Ureter (tissue), 1 donor: ENCODE data around the gene AHDC1. TPM values are rescaled to one million over a fixed set of nuclear protein-coding genes. Genes with fewer than 3 reads are reported as not detected.
A peak's percentile ranks its signal among the peaks of the same experiment; 100 is the strongest.
"Not testable (repeated sequence)": the region's sequence is repeated elsewhere in the genome, so short reads cannot be mapped to it uniquely, and the experiment has no call there.

Source experiments
- DNase-seq: peaks from one replicate; pipeline ENCODE4 v3.0.0-alpha.2; 2020; ENCODE audit warnings: low spot score
- total RNA-seq: library from RNA; stranded (reverse); gene quantifications from one replicate; pipeline ENCODE4 v1.2.4, GENCODE V29; 2023
- donor health status: DM: yes; HTN: yes; CAD: no.

The AHDC1 gene
- total RNA-seq, 1 donor from 2014 or later: 27.3 TPM

DNA sequence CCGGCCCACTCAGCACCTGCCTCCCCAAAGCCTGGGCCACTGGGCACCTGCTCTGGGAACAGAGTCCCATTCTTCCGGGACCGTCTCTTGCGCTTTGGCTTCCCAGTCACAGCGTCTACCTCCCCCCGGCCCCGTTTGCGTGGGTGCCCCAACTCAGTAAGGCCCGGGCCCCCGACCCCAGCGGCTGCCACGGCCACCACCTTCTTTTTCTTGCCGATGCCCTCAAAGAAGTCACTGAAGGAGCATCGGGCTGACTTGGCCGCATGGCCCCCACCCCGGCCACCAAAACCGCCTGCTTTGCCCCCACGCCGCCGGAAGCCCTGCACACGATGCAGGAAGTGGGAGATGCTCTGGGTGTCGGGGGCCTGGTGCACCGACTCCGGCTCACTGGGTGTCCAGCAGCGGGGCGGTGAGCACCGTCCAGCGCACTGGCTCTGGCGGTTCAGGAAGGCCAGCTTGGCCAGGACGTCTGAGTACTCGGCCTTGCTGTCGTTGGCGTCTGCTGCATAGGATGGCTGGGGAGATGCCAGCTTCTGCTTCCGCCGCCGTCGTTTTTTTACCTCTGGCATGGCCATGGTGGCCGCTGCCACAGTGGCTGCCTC lies 54.0 kb downstream of the AHDC1 start:
- DNase-seq: no peak

DNA sequence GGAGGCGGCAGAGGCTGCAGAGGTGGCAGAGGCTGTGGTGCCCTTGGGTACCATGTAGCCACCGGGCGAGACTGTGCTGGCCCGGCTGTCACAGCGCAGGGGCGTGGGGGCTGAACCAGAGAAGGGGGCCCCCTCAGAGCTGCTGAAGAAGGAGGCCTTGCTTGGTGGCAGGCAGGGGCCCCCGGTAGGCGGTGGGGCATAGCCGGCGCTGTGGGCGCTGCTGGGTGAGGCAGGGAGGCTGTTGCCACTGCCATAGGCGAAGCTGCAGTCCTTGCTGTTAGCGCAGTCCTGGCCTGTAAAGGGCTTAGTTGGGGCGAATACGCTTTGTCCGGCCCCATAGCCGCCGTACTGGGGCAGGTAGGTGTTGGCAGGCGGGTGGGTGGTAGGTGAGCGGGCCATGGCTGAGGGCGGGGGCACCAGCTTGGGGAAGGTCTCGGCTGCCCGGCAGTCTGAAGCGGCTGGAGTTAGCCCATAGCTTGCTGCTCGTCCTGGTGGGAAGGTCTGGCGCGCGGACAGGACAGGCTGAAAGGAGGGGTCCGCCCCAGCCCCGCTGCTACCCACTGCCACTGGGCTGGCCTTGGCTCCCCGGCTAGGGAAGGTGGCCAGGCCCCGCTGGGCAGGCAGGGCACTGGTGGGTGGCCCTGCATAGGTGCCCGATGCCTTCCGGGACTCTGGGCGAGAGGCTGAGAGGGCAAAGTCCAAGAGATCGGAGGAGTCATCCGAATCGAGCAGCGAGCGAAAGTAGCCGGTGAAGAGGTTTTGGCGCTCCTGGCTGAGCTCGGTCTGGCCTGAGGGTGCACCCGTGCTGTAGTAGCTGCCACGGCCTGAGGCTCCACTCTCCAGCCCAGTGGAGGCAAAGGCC lies 54.9 kb downstream of the AHDC1 start:
- no peak for DNase-seq

DNA sequence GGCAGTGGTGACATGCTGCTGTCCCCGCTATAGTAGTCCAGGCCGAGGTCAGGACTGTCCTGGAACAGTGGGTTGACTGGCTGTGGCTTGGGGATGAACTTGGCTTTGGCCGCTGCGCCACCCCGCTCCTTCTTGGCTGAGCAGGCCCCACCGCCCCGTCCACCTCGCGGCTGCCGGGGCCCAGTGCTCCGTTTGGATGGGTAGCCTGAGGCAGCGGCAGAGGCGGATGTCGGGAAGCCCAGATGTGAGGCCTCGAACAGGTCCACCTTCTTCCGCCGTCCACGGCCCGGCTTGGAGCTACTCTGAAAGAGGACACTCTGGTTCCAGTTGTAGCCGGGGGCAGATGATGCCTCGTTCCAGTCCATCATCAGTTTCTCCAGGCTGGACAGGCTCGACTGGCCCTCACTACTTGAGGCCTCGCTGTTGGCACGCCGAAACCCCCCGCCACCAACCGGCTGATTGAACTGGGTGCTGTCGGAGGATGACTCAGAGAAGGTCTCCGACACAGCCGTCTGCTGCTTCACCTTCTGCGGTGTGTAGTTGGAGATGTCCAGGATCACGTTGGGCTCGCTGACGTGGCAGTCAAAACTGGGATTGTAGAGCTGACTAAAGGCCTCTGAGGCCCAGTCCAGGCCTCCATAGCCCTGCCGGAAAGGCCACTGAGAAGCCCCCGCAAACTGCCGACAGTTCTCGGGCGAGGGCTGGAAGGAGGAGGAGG lies 55.6 kb downstream of the AHDC1 start:
- no peak for DNase-seq

DNA sequence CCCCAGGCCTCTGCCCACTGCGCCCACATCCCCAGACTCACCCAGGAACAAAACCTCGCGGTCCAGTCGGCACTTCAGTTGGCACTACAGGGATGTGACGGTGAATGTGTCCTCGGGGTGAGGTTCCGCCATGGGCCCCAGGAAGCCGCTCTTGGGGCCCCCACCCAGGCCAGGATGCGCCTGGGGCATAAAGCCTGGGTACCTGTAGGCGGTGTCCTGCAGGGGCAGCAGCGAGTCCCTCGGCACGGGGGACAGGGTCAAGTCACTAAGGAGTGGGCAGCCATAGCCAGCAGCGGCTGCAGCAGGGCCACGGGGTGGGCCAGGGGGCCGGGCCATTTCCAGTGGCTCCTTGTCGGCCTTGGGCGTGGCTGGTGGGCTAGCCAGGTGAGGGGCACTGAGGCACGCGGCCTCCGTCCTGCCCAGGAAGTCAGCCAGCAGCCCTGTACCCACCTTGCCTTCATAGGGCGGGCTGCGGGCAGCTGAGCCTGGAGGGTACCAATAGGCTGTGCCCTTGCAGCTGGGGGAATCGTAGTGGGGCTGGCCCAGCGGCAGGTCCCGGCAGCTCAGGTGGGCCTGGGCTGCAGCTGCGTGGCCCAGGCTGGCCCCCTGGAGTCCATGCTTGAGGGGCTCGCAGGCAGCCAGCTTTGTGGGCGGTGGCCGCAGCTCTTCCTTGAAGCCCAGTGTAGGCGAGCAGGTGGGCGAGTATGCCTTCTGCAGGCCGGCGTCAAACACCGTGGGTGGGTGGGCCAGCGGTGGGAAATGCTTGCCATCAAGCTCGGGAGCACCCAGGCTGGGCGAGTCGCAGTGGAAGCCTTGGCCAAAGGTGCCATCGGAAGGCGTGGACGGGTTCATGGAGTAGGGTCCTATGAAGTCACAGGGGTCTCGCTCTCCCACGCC lies 56.5 kb downstream of the AHDC1 start:
- DNase-seq: no peak

DNA sequence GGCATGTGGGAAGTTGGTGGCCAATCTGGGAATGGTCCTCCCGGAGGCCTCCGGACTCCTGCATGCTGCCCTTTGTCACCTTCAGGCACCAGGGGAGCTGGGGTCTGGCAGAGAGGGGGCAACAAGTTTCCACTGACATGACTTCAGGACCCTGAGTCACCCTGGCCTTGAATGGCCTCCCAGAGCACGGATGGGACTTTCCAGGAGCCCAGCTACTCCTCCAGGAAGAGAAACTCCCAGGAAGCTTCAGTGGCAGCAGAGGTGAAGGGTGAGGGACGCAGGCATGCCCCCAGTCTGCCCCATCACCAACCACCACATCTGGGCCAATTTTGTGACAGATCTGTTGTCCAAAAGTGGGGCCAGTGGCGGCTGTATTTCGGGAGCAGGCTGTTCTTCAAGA lies 58.1 kb downstream of the AHDC1 start:
- no peak for DNase-seq

- no peak for DNase-seq
Observed at GRCh38 chr1:27545271-27545670, 58.7 kb downstream of the AHDC1 start.

DNA sequence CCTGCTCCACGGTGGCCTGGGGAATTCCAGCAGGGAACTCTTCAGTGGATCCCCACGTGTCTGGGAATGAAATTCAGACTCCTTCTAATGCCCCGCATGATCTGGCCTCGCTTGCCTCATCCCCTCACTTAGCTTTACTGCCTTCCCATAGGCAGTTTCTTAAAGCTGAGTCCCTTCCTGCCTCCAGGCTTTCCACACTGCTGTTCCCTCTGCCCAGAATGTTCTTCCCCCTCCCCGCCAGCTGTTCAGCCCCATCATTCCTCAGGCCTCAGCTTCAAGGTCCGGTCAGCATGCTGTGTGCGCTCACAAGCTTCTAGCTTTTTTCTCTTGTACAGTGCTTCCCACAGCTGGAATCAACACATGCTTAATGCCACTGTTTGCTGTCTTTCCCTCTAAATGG lies 59.1 kb downstream of the AHDC1 start:
- DNase-seq: no peak

- DNase-seq: no peak
Observed at GRCh38 chr1:27543284-27543683, 60.7 kb downstream of the AHDC1 start.

DNA sequence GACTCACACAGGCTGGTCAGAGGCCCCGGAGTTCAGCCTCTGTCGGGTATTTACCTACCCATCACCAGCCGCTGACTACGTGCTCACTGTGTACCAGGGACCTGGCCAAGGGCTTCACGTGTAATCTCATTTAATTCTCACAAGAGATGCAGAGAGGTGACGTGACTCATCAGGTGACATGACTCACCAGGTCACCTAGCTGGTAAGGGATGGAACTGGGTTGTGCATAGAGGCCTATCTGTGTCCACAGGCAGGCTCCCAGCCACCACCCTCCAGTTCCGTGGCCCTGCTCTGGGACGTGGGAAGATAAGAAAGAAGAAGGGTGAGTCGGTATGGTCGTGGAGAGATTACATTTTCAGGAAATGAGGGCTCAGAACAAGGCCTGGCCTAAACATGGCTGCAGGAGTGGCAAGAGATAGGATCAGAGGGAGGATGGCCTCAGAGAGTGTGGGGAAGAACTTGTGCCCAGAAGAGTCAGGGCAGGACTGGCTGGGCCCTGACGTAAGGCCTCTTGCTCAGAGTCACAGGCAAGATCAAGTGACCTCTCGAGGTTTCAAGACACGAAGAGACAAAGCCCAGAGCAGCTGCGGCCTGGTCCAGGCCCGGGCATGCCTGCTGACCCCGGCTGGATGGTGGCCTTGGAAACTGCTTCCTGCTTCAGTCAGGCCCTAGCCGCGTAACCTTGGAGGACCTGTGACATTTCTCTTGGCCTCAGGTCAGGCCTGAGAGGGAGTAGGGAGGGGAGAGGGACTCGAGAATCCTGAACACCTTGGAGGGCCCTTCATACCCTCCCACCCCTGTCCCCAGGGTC lies 61.3 kb downstream of the AHDC1 start:
- DNase-seq: peak; percentile 77

GRCh38 chr1:27539901-27540861 lies 63.8 kb downstream of the AHDC1 start:
- DNase-seq: no peak

DNA sequence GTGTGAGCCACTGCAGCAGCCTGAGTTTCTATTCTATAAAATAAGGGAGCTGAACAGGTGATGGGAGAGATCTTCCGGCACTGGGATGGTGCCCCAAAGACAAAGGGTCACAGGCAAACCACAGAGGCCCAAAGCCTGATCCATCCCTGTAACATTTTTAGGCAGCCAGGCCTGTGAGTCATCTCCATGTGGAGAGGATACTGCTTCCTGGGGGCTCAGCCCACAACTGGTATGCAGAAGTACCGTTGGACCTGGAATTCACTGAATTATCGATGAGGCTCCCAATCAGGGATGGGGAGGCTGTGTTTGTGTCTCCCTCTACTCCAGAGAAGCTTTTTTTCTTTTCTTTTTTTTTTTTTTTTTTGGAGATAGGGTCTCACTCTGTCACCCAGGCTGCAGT lies 65.2 kb downstream of the AHDC1 start:
- DNase-seq: no peak

GRCh38 chr1:27538305-27538676 lies 65.7 kb downstream of the AHDC1 start:
- DNase-seq: not testable (repeated sequence)

- no peak for DNase-seq
Observed at GRCh38 chr1:27536767-27537166, 67.2 kb downstream of the AHDC1 start.

DNA sequence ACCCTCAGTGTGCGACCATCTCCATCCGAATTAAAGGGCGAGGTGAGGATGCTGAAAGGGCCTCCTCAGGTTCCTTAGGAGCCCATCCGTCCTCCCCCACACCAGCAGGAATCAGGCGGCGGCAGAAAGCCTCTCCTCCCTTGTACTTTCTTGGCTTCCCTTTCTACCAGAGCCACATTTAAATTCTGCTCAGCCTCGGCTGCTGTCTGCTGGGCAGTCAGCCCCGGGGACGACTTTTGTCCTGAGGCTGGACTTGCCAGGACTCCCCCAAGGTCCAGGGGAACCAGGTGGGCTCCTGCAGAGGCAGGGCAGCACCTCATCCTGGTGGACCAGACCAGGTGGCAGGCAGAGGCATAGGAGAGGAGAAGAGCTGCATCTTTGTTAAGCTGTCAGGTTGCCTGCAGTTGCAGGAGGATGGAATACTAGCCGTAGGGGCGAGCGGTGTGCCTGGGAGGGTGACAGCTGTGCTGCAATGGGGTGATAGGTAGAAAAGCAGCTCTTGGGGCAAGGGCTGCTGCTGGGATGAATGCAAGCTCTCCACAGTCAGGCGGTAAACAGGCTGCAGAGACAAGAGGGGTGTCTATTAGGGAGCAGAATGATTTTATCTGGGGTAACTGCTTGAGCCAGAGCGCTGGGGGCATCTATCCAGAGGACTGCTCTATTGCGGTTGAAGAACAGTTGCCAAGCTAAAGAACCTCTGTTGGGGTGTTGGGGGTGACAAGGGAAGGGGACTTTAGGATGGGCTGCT lies 67.8 kb downstream of the AHDC1 start:
- no peak for DNase-seq

GRCh38 chr1:27535386-27535785 lies 68.6 kb downstream of the AHDC1 start:
- no peak for DNase-seq

DNA sequence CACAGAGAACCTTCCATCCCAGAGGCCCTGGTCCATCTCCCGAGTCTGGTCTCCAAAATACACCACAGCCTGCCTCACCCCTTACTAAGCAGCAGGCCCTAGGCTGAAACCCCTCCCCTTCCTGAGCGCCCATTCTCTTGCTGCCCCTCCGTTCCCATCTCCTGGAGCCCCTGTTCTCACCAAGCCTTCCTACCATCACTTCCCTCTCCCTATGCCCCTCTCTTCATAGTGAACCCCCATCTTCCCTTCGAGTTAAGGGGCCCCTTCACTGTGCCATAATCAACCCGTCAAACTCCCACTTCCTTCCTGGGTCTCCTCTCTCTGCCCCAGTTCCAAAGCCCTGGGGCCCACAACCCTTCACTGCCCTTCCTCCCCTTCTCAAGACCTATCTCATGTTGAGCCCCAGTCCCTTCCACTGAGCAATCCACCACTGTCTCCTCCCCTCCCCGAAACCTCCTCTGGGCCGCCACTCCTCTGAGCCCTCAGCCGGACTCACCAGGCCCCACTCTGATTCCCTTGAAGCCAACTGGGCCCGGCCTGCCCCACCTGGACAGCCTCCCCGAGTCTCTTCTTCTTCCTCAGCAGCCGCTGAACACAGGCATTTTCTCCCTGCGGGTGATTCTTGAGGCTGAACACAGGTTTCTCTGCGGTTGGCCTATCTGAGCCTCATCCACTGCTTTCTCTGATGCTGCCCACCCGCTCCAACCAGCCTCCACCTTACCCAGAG lies 71.8 kb downstream of the AHDC1 start:
- DNase-seq: no peak

DNA sequence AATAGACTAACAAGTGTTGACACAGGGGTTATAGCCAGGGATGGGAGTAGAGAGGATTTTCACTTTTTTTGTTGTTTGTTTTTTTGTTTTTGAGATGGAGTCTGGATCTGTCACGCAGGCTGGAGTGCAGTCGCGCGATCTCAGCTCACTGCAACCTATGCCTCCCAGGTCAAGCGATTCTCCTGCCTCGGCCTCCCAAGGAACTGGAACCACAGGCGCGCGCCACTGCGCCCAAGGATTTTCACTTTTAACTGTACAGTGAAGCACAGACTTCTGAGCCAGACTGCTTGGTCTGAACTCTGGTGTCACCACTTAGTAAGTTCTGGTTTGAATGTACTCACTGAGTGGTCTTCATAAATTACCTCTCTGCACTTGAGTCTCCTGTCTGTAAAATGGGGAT lies 73.8 kb downstream of the AHDC1 start:
- DNase-seq: no peak

- no peak for DNase-seq
Observed at GRCh38 chr1:27529704-27530018, 74.3 kb downstream of the AHDC1 start.
